ENCODE data around the gene DYRK2.
A peak's percentile ranks its signal among the peaks of the same experiment; 100 is the strongest.

Gene DYRK2

DNA sequence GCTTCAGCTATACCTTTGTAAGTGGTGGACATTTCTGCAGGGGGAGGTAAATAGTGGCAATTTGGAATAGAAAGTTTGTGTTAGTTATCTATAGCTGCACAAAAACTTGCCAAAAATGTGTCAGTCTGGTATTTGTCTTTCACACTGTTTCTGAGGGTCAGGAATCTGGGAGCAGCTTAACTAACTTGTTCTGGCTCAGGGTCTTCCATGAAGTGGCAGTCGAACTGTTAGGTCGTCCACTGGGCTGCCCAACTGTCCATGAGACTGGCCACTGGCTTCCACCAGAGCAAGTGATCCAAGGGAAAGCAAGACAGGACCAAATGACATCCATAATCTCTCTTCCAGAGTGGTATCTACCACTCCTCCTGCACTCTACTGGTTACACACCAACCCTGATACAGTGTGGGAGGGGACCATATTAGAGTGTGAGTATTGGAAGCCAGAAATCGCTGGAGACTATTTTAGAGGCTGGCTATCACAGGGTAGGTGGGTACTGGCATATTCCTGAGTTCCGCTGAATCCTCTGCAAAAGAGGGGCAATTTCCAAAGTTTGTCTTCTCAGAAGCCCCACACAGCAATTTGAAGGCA, 60.9 kb downstream of the DYRK2 start:
- no peak for DNase-seq

DNA sequence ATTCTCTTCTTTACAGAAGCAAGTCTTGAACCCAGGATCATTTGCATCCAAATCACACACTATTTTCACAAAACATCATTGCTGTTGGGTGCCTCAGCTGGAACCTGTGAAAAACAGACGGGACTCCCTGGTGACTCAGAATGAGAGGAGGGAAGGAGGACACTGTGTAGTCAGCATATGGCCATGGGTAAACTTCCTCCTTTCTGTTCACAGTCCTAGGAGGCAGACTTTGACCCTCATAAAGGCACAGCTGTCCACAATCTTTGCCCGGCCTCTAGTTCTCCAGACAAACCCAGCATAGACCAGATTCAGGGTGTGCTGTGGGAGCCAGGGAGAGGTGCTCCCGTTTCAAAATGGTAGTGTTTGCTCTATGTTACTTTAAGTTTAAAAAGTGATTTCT, 62.0 kb downstream of the DYRK2 start:
- DNase-seq, result no peak

DNA sequence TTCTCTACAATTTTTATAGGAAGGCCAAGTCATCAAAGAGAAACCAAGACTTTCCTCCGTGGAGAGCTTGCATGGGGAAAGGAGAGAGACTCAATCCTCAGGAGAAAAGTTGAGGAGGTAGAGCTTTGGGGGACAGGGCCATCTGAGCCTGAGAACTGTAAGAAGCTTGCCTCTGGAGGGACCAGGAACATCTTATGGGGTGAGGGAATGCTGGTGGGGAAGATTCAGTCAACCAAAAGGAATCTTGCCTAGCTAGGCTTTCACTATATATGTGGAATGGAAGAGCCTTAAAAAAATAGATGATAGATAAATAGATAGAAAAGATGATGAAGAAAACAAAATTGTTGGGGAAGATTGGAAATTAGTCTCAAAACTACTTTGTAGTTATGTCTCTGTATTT, 63.5 kb downstream of the DYRK2 start:
- DNase-seq, result no peak

DNA sequence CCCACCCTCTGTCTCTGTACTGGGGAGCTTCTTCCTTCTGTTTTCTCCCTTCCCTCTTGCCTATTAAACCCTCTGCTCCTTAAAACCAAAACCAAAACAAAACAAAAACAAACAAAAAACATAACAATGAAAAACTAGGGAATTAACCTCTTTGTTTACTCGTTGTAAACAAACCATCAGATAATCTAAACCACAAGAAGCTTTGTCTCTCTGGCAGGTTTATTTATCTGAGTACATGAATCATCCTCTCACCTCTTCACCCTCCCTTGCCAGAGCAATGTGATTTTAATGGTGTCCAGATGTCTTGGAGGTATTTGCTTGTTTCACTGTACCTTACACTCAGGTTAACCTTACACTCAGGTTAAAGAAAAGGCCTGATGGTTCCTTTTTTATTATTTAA, 66.1 kb downstream of the DYRK2 start:
- DNase-seq, result peak; percentile 5

Data from COR-L47 (cell line).